ENCODE data around the gene DAW1. TPM values are rescaled to one million over a fixed set of nuclear protein-coding genes. Genes with fewer than 3 reads are reported as not detected.

DAW1 gene
- total RNA-seq, 1 donor from 2014 or later = not detected

GRCh38 chr2:227860221-227860641 lies 11.2 kb upstream of the DAW1 start:
- Mint-ChIP-seq H3K4me3 (ENCODE audit: low read depth) (no peak overlapping the region), H3K4me1 (ENCODE audit: low read depth) (no peaks in the 10 kb centered on the region), H3K36me3 (ENCODE audit: insufficient read depth) (no peaks in the 10 kb centered on the region), H3K9me3 (ENCODE audit: low read depth) (no peaks in the 10 kb centered on the region), H3K27ac (no peak overlapping the region), H3K27me3 (no peaks in the 10 kb centered on the region)
- no peak for TF ChIP-seq CTCF (IDR thresholded peaks at IDR 0.05; ENCODE audit: unreplicated experiment)
- DNase-seq (ENCODE audit: low spot score, unreplicated experiment) = no peak

GRCh38 chr2:227861011-227861410 lies 10.4 kb upstream of the DAW1 start:
- no peak overlapping the region for H3K4me3 Mint-ChIP-seq (ENCODE audit: low read depth)
- H3K4me1 Mint-ChIP-seq (ENCODE audit: low read depth) = no peaks in the 10 kb centered on the region
- H3K27me3 Mint-ChIP-seq = no peaks in the 10 kb centered on the region
- H3K27ac Mint-ChIP-seq = no peak overlapping the region
- no peaks in the 10 kb centered on the region for H3K9me3 Mint-ChIP-seq (ENCODE audit: low read depth)
- H3K36me3 Mint-ChIP-seq (ENCODE audit: insufficient read depth) = no peaks in the 10 kb centered on the region
- TF ChIP-seq CTCF (IDR thresholded peaks at IDR 0.05; ENCODE audit: unreplicated experiment) = no peak
- no peak for DNase-seq (ENCODE audit: low spot score, unreplicated experiment)

- Mint-ChIP-seq H3K9me3 (ENCODE audit: low read depth) (no peaks in the 10 kb centered on the region), H3K27me3 (no peaks in the 10 kb centered on the region), H3K36me3 (ENCODE audit: insufficient read depth) (no peaks in the 10 kb centered on the region), H3K4me3 (ENCODE audit: low read depth) (no peak overlapping the region), H3K27ac (no peak overlapping the region), H3K4me1 (ENCODE audit: low read depth) (no peaks in the 10 kb centered on the region)
- DNase-seq (ENCODE audit: low spot score, unreplicated experiment) = no peak
- peak; percentile 87 for TF ChIP-seq CTCF (IDR thresholded peaks at IDR 0.05; ENCODE audit: unreplicated experiment)
Measured at GRCh38 chr2:227862227-227862740, 9.1 kb upstream of the DAW1 start.

GRCh38 chr2:227862741-227863588 lies 8.5 kb upstream of the DAW1 start:
- DNase-seq (ENCODE audit: low spot score, unreplicated experiment) = no peak
- no peaks in the 10 kb centered on the region for H3K36me3 Mint-ChIP-seq (ENCODE audit: insufficient read depth)
- H3K4me3 Mint-ChIP-seq (ENCODE audit: low read depth) = no peak overlapping the region

More at GRCh38 chr2:227862741-227863588, 8.5 kb upstream of the DAW1 start:
- H3K9me3 Mint-ChIP-seq (ENCODE audit: low read depth) = no peaks in the 10 kb centered on the region
- no peaks in the 10 kb centered on the region for H3K27me3 Mint-ChIP-seq
- H3K4me1 Mint-ChIP-seq (ENCODE audit: low read depth) = no peaks in the 10 kb centered on the region
- no peak for TF ChIP-seq CTCF (IDR thresholded peaks at IDR 0.05; ENCODE audit: unreplicated experiment)
- H3K27ac Mint-ChIP-seq = no peak overlapping the region

All from progenitor cell of endocrine pancreas (in vitro differentiated cells).